ENCODE measurements around the gene FADS2.

The FADS2 gene

DNA sequence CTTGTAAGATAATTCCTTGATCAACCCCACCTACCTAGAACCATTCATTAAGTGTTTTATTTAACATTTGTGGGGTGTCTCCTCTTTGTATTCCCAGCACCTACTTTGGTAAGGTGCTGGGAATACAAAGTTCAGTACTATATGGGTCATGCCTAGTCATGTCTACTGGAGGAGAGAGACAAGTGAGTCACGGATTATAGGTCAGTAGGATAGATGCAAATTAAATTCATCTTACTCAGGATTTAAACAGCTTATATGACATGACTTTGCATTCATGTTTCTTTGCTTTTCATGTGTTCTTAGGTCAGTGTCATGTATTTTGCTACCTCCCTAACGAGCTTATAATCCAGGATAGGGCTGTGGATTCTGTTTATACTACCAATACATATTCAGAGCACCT is 7.9 kb upstream of the FADS2 start:
- Histone ChIP-seq H3K27me3 (ENCODE audit: control insufficient read depth in 5 of 5, insufficient read depth in 4 of 5, low read length in 5 of 5) (no peaks in the 10 kb centered on the region), H3K9ac (ENCODE audit: low read length in 5 of 5) (no peak overlapping the region), H3K9me3 (ENCODE audit: control insufficient read depth in 5 of 5, low read length in 5 of 5) (no peaks in the 10 kb centered on the region), H3K27ac (ENCODE audit: low read depth, low read length) (no peak overlapping the region), H3K4me1 (ENCODE audit: control insufficient read depth in 5 of 5, insufficient read depth in 5 of 5, low read length in 5 of 5) (peaks cover 0 to 27% (median 22%) of the 10 kb centered on the region in 5 donors), H3K36me3 (ENCODE audit: control insufficient read depth in 5 of 5, insufficient read depth in 5 of 5, low read length in 5 of 5) (no peaks in the 10 kb centered on the region), H3K4me3 (ENCODE audit: low read depth in 1 of 5, low read length in 5 of 5) (no peak overlapping the region)

DNA sequence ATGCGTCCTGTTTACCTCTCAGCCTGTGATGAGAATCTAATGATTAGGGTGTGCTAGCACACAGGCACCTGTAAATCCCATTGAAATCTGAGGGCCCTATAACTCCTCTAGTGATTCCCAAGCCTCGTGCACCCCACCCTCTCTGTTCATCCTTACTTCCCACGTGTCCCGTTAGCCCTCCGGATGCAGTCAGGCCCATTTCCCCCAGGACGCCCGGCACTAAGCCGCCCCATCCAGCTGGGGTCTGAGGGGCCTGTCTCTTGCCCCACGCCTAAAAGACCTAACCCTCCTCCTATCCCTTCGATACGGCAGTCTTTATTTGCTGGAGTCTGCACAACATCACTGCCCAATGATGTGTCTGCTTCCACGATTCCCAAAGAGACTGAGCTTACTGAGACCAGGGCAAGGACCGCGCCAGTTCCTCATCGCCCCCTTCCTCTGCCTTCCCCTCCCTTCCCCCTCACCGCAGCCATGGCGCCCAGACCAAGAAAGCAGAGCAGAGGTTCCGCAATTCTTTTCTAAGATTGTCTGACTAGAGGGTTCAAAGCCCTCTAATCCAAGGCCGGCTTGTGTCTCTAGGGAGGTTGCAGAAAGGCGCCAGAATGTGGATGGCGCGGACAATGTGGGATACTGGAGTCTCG is 1.1 kb upstream of the FADS2 start:
- H3K9me3 ChIP-seq (ENCODE audit: control insufficient read depth in 5 of 5, low read length in 5 of 5): no peaks in the 10 kb centered on the region
- peaks cover 12 to 52% (median 40%) of the 10 kb centered on the region in 5 donors for H3K4me1 ChIP-seq (ENCODE audit: control insufficient read depth in 5 of 5, insufficient read depth in 5 of 5, low read length in 5 of 5)
- H3K27ac ChIP-seq (ENCODE audit: low read depth, low read length): peak overlapping the region; percentile 55
- H3K36me3 ChIP-seq (ENCODE audit: control insufficient read depth in 5 of 5, insufficient read depth in 5 of 5, low read length in 5 of 5): no peaks in the 10 kb centered on the region
- peak overlapping the region; percentile 60 to 77 (median 68) for H3K4me3 ChIP-seq (ENCODE audit: low read depth in 1 of 5, low read length in 5 of 5)
- H3K9ac ChIP-seq (ENCODE audit: low read length in 5 of 5): peak overlapping the region in 2 of 5 donors; percentile 35 to 54
- H3K27me3 ChIP-seq (ENCODE audit: control insufficient read depth in 5 of 5, insufficient read depth in 4 of 5, low read length in 5 of 5): peaks cover 0 to 4% (median 0%) of the 10 kb centered on the region in 5 donors

DNA sequence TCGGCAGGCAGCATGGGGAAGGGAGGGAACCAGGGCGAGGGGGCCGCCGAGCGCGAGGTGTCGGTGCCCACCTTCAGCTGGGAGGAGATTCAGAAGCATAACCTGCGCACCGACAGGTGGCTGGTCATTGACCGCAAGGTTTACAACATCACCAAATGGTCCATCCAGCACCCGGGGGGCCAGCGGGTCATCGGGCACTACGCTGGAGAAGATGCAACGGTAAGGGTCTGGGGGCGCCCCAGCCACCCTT is 204 bp downstream of the FADS2 start:
- H3K27ac ChIP-seq (ENCODE audit: low read depth, low read length): peak overlapping the region; percentile 55
- H3K4me3 ChIP-seq (ENCODE audit: low read depth in 1 of 5, low read length in 5 of 5): peak overlapping the region; percentile 38 to 77 (median 68)
- H3K36me3 ChIP-seq (ENCODE audit: control insufficient read depth in 5 of 5, insufficient read depth in 5 of 5, low read length in 5 of 5): no peaks in the 10 kb centered on the region
- peak overlapping the region in 4 of 5 donors; percentile 36 to 62 (median 58) for H3K9ac ChIP-seq (ENCODE audit: low read length in 5 of 5)
- peaks cover 12 to 52% (median 40%) of the 10 kb centered on the region in 5 donors for H3K4me1 ChIP-seq (ENCODE audit: control insufficient read depth in 5 of 5, insufficient read depth in 5 of 5, low read length in 5 of 5)
- H3K27me3 ChIP-seq (ENCODE audit: control insufficient read depth in 5 of 5, insufficient read depth in 4 of 5, low read length in 5 of 5): peaks cover 0 to 4% (median 0%) of the 10 kb centered on the region in 5 donors
- H3K9me3 ChIP-seq (ENCODE audit: control insufficient read depth in 5 of 5, low read length in 5 of 5): no peaks in the 10 kb centered on the region

DNA sequence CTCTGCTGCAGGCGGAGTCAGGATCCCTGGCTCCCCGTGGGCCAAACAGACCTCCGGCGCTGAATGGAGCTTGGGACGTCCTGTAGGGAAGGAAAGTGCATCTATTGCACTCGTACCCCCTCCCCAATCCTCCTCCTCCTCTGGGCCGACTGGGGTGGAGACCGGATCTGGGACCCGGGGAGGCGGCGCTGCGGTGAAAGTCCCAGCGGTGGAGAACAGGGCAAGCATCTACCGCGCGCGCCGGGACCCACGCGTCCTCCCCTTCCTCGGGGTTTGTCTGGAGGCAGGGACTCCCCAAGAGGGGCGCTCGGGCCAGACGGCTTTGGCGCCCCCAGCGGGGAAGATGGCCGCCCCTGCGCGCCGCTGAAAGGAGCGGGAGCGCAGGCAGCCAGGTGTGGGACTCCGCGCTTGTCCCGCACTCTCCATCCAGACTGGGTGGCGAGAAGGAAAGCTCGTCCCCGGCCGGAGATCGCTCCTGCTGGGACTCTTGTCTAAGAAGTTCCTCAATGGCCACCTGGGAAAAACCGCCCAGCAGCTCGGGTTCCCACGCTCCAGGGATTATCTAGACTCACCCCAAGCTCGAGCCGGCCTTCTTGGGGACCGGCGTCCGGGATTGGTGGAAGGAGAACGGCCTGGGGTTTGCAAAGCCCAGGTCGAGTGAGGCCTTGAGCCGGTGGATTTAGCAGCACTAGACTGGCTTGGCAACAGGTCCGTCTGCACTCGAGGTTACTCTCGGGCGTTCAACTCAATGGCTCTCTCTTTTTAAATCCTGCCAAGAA is 718 bp downstream of the FADS2 start:
- Histone ChIP-seq H3K27me3 (ENCODE audit: control insufficient read depth in 5 of 5, insufficient read depth in 4 of 5, low read length in 5 of 5) (peaks cover 0 to 4% (median 0%) of the 10 kb centered on the region in 5 donors), H3K27ac (ENCODE audit: low read depth, low read length) (peak overlapping the region; percentile 55), H3K9me3 (ENCODE audit: control insufficient read depth in 5 of 5, low read length in 5 of 5) (no peaks in the 10 kb centered on the region), H3K9ac (ENCODE audit: low read length in 5 of 5) (peak overlapping the region; percentile 36 to 81 (median 62)), H3K4me3 (ENCODE audit: low read depth in 1 of 5, low read length in 5 of 5) (peak overlapping the region; percentile 51 to 77 (median 68)), H3K4me1 (ENCODE audit: control insufficient read depth in 5 of 5, insufficient read depth in 5 of 5, low read length in 5 of 5) (peaks cover 12 to 53% (median 40%) of the 10 kb centered on the region in 5 donors), H3K36me3 (ENCODE audit: control insufficient read depth in 5 of 5, insufficient read depth in 5 of 5, low read length in 5 of 5) (no peaks in the 10 kb centered on the region)

DNA sequence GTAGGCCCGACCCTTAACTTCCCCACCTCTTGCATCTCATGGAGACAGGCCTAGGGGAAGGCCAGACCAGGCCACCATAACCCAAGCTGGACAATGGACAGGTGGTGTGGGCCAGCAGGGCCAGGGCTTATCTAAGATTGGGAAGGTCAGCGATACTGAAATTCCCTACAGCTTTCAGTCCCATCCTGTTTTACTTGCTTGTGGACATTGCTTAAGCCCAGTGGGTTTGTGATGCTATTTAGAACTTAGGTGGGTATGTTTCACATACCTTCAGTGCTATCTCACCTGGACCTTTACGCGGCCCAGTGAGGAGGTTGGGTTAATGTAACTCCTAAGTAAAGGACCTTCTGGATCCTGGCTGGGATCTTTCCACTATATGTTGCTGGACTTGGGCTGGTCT is 1.7 kb downstream of the FADS2 start:
- H3K27me3 ChIP-seq (ENCODE audit: control insufficient read depth in 5 of 5, insufficient read depth in 4 of 5, low read length in 5 of 5): peaks cover 0 to 4% (median 0%) of the 10 kb centered on the region in 5 donors
- H3K36me3 ChIP-seq (ENCODE audit: control insufficient read depth in 5 of 5, insufficient read depth in 5 of 5, low read length in 5 of 5): no peaks in the 10 kb centered on the region
- peak overlapping the region in 1 of 5 donors; percentile 77 for H3K4me3 ChIP-seq (ENCODE audit: low read depth in 1 of 5, low read length in 5 of 5)
- H3K9me3 ChIP-seq (ENCODE audit: control insufficient read depth in 5 of 5, low read length in 5 of 5): no peaks in the 10 kb centered on the region
- H3K9ac ChIP-seq (ENCODE audit: low read length in 5 of 5): peak overlapping the region in 1 of 5 donors; percentile 21
- peaks cover 14 to 62% (median 48%) of the 10 kb centered on the region in 5 donors for H3K4me1 ChIP-seq (ENCODE audit: control insufficient read depth in 5 of 5, insufficient read depth in 5 of 5, low read length in 5 of 5)
- H3K27ac ChIP-seq (ENCODE audit: low read depth, low read length): peak overlapping the region; percentile 55

DNA sequence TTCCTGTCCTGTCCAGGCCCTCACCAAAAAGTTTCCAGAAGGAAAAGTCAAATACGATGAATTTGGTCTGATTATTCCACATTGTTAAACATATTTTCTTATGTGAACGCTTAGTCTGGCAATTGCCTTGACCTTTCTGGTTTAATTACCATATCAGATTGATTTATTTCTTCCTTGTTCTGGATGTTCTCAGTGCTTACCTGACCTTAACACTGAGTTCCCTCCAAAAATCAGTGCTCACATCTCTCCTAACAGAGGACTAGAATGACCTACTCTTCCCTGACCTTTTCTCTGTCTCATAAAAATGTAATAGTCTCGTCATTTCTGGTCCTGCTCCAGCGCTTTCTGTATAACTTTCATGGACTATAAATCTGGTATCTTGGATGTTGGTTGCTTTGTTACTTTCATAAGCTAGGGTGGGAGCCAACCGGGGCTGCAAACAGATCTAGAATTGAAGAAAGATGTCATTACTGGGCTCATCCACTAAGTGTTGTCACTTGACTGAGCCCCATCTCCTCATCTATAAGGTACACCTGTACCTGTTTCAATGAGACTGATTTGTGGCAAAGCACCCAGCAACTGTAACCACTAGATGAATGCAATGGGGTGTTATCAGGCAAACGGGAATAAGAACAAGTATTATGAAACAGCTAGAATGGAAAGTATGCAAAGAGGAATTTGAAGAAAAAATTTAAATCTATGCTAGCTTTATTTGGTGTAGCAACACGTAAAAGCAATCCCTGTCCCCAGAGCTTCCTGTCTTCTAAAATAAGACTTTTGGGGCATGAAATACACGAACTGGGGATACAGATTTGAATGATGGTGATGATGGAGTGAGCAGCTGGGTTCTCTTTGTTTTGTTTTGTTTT is 2.4 kb downstream of the FADS2 start:
- Histone ChIP-seq H3K9me3 (ENCODE audit: control insufficient read depth in 5 of 5, low read length in 5 of 5) (no peaks in the 10 kb centered on the region), H3K27me3 (ENCODE audit: control insufficient read depth in 5 of 5, insufficient read depth in 4 of 5, low read length in 5 of 5) (peaks cover 0 to 4% (median 0%) of the 10 kb centered on the region in 5 donors), H3K4me3 (ENCODE audit: low read depth in 1 of 5, low read length in 5 of 5) (no peak overlapping the region), H3K4me1 (ENCODE audit: control insufficient read depth in 5 of 5, insufficient read depth in 5 of 5, low read length in 5 of 5) (peaks cover 14 to 67% (median 52%) of the 10 kb centered on the region in 5 donors), H3K27ac (ENCODE audit: low read depth, low read length) (peak overlapping the region; percentile 55), H3K36me3 (ENCODE audit: control insufficient read depth in 5 of 5, insufficient read depth in 5 of 5, low read length in 5 of 5) (no peaks in the 10 kb centered on the region), H3K9ac (ENCODE audit: low read length in 5 of 5) (no peak overlapping the region)

DNA sequence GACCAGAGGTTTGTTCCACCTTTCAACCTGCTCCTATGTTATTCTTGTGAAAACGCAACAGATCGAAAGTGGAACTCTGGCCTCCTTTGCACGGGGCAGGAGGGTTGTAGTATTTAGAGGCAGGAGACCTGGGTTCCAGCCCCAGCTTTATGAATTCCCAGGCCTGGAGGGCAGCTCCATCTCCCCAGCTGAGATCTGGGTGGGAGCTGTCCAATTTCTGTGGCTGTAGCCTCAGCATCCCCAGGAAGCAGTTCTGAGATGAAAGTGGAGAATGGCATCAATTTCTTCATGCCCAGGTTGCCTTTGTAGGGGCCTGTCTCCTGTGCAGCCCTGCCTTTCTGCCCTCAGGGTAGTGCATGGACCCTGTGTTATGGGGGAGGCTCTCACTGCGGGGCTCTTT is 4.1 kb downstream of the FADS2 start:
- Histone ChIP-seq H3K27me3 (ENCODE audit: control insufficient read depth in 5 of 5, insufficient read depth in 4 of 5, low read length in 5 of 5) (peaks cover 0 to 4% (median 0%) of the 10 kb centered on the region in 5 donors), H3K36me3 (ENCODE audit: control insufficient read depth in 5 of 5, insufficient read depth in 5 of 5, low read length in 5 of 5) (no peaks in the 10 kb centered on the region), H3K27ac (ENCODE audit: low read depth, low read length) (no peak overlapping the region), H3K4me3 (ENCODE audit: low read depth in 1 of 5, low read length in 5 of 5) (no peak overlapping the region), H3K9me3 (ENCODE audit: control insufficient read depth in 5 of 5, low read length in 5 of 5) (no peaks in the 10 kb centered on the region), H3K9ac (ENCODE audit: low read length in 5 of 5) (no peak overlapping the region), H3K4me1 (ENCODE audit: control insufficient read depth in 5 of 5, insufficient read depth in 5 of 5, low read length in 5 of 5) (peaks cover 14 to 65% (median 47%) of the 10 kb centered on the region in 5 donors)

DNA sequence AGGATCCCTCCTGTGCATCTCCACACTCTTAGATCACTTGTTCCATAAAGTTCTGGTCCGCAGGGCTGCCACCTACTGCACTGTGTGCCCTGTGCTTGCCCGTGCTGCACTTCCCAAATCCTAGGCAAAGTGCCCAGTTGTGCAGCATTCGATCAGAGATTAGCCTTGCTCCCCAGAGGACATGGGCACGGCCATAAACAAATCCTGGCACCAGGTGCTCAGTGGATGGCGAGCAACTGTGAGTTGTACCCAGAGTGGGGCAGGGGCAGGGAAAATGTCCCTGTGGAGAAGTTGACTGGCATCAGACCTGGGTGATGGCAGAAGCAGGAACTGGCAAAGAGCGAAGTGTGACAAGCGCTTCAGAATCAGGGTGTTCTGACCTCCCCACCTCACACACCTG is 4.7 kb downstream of the FADS2 start:
- no peak overlapping the region for H3K4me3 ChIP-seq (ENCODE audit: low read depth in 1 of 5, low read length in 5 of 5)
- peaks cover 0 to under 1% (median 0%) of the 10 kb centered on the region in 5 donors for H3K36me3 ChIP-seq (ENCODE audit: control insufficient read depth in 5 of 5, insufficient read depth in 5 of 5, low read length in 5 of 5)
- no peak overlapping the region for H3K27ac ChIP-seq (ENCODE audit: low read depth, low read length)
- peaks cover 0 to 4% (median 0%) of the 10 kb centered on the region in 5 donors for H3K27me3 ChIP-seq (ENCODE audit: control insufficient read depth in 5 of 5, insufficient read depth in 4 of 5, low read length in 5 of 5)
- H3K9me3 ChIP-seq (ENCODE audit: control insufficient read depth in 5 of 5, low read length in 5 of 5): no peaks in the 10 kb centered on the region
- H3K9ac ChIP-seq (ENCODE audit: low read length in 5 of 5): no peak overlapping the region
- H3K4me1 ChIP-seq (ENCODE audit: control insufficient read depth in 5 of 5, insufficient read depth in 5 of 5, low read length in 5 of 5): peaks cover 14 to 60% (median 41%) of the 10 kb centered on the region in 5 donors

DNA sequence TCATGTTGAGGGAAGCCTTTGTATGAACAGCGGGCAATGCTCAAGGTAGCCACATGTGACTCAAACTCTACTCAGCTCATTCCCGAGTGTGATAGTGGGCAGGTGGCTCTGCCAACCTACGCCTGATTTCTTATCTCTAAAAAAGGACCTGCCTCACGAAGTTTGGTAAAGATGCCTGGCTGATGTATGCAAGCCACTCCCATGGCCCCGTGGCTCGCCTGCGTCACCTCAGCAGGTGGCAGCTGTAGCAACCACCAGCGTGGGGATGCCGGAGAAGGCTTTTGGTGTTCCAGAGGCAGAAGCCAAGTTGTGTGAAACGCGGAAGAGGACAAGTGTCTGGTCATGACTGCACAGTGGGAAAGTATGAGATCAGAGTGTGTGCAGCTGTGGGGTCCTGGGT is 5.4 kb downstream of the FADS2 start:
- H3K9me3 ChIP-seq (ENCODE audit: control insufficient read depth in 5 of 5, low read length in 5 of 5): no peaks in the 10 kb centered on the region
- H3K9ac ChIP-seq (ENCODE audit: low read length in 5 of 5): no peak overlapping the region
- H3K4me1 ChIP-seq (ENCODE audit: control insufficient read depth in 5 of 5, insufficient read depth in 5 of 5, low read length in 5 of 5): peaks cover 14 to 53% (median 34%) of the 10 kb centered on the region in 5 donors
- no peak overlapping the region for H3K27ac ChIP-seq (ENCODE audit: low read depth, low read length)
- H3K4me3 ChIP-seq (ENCODE audit: low read depth in 1 of 5, low read length in 5 of 5): no peak overlapping the region
- peaks cover 0 to 4% (median 0%) of the 10 kb centered on the region in 5 donors for H3K27me3 ChIP-seq (ENCODE audit: control insufficient read depth in 5 of 5, insufficient read depth in 4 of 5, low read length in 5 of 5)
- H3K36me3 ChIP-seq (ENCODE audit: control insufficient read depth in 5 of 5, insufficient read depth in 5 of 5, low read length in 5 of 5): peaks cover 0 to 8% (median under 1%) of the 10 kb centered on the region in 5 donors
